ENCODE results near the gene PLXDC2.

- TF ChIP-seq CTCF (conservative IDR thresholded peaks at IDR 0.05 in 1 of 2, IDR thresholded peaks at IDR 0.05 in 1 of 2; ENCODE audit: extremely low read depth in 1 of 2, insufficient read depth in 1 of 2, low read depth in 1 of 2, low read length in 2 of 2) (no peak), EZH2 (IDR thresholded peaks at IDR 0.05; ENCODE audit: borderline replicate concordance, low read length) (no peak)
Measured at GRCh38 chr10:19812976-19813375, 3.3 kb upstream of the PLXDC2 start.

Data from mammary epithelial cell (primary cell).